GM08714 (cell line): ENCODE results near the gene ZDHHC11B.
"Not testable (repeated sequence)": the region's sequence is repeated elsewhere in the genome, so short reads cannot be mapped to it uniquely, and the experiment has no call there.

Experiments used
- H3K4me3 ChIP-seq: fragments of 200-500 bp; sonication (Bioruptor generic); 2 replicates; pipeline ENCODE4 v1.5.1; 2014; ENCODE audit warnings: mild to moderate bottlenecking, low read length, inconsistent platforms
- ZNF274 ChIP-seq: IDR thresholded peaks from 2 replicates; pipeline ENCODE4 v1.6.1; 2012; ENCODE audit warnings: mild to moderate bottlenecking, low read depth, low read length

The ZDHHC11B gene

GRCh38 chr5:758698-759053 lies 25.9 kb downstream of the ZDHHC11B start:
- no peak overlapping the region for H3K4me3 ChIP-seq
- no peak for TF ChIP-seq ZNF274

GRCh38 chr5:757931-758697 lies 26.4 kb downstream of the ZDHHC11B start:
- no peak for TF ChIP-seq ZNF274
- no peak overlapping the region for H3K4me3 ChIP-seq

GRCh38 chr5:757346-757930 lies 27.1 kb downstream of the ZDHHC11B start:
- no peak for TF ChIP-seq ZNF274
- no peak overlapping the region for H3K4me3 ChIP-seq

GRCh38 chr5:756865-757345 lies 27.6 kb downstream of the ZDHHC11B start:
- no peak overlapping the region for H3K4me3 ChIP-seq
- TF ChIP-seq ZNF274: no peak

GRCh38 chr5:756171-756570 lies 28.4 kb downstream of the ZDHHC11B start:
- no peak for TF ChIP-seq ZNF274
- H3K4me3 ChIP-seq: no peak overlapping the region

GRCh38 chr5:754143-754632 lies 30.3 kb downstream of the ZDHHC11B start:
- H3K4me3 ChIP-seq: not testable (repeated sequence)

- H3K4me3 ChIP-seq: not testable (repeated sequence)
These were observed 30.9 kb downstream of the ZDHHC11B start for GRCh38 chr5:753567-754142.

GRCh38 chr5:752532-753115 lies 31.9 kb downstream of the ZDHHC11B start:
- not testable (repeated sequence) for H3K4me3 ChIP-seq

- not testable (repeated sequence) for H3K4me3 ChIP-seq
These were observed 32.5 kb downstream of the ZDHHC11B start for GRCh38 chr5:751992-752391.

GRCh38 chr5:751496-751895 lies 33.0 kb downstream of the ZDHHC11B start:
- H3K4me3 ChIP-seq: no peak overlapping the region
- TF ChIP-seq ZNF274: no peak

GRCh38 chr5:750226-750625 lies 34.3 kb downstream of the ZDHHC11B start:
- H3K4me3 ChIP-seq: not testable (repeated sequence)

- no peak overlapping the region for H3K4me3 ChIP-seq
- no peak for TF ChIP-seq ZNF274
These were observed 35.3 kb downstream of the ZDHHC11B start for GRCh38 chr5:749101-749670.

GRCh38 chr5:748011-748980 lies 36.2 kb downstream of the ZDHHC11B start:
- H3K4me3 ChIP-seq: not testable (repeated sequence)

GRCh38 chr5:747303-747844 lies 37.2 kb downstream of the ZDHHC11B start:
- not testable (repeated sequence) for H3K4me3 ChIP-seq
